Gastroesophageal sphincter (tissue), 4 donors: ENCODE data around the gene SORCS3. TPM values are rescaled to one million over a fixed set of nuclear protein-coding genes. Genes with fewer than 3 reads are reported as not detected.

Experiments used
- ATAC-seq: fragments of 150-250 bp; one replicate; pipeline ENCODE4 v1.9.1; 2016; ENCODE audit warnings: mild to moderate bottlenecking, moderate library complexity
- H3K27ac ChIP-seq, 4 donors: fragments of 200-600 bp; sonication (generic) in 3 of 4; 1 replicate in 3 of 4; 2 replicates in 1 of 4; pipeline ENCODE4 v1.5.1; 2016 to 2019
- H3K27me3 ChIP-seq: fragments of 200-600 bp; sonication (generic); one replicate; pipeline ENCODE4 v1.5.1; 2019
- H3K36me3 ChIP-seq, 2 donors: fragments of 200-600 bp; sonication (generic); one replicate each; pipeline ENCODE4 v1.5.1; 2019; ENCODE audit warnings: control low read depth in 1 of 2
- H3K4me1 ChIP-seq, 3 donors: fragments of 200-600 bp; sonication (generic); 1 replicate in 2 of 3; 2 replicates in 1 of 3; pipeline ENCODE4 v1.5.1; 2016 to 2019; ENCODE audit warnings: control low read depth in 2 of 3
- H3K4me3 ChIP-seq, 2 donors: fragments of 200-600 bp; sonication (generic); one replicate each; pipeline ENCODE4 v1.5.1; 2019; ENCODE audit warnings: mild to moderate bottlenecking in 1 of 2, moderate library complexity in 1 of 2
- H3K9me3 ChIP-seq, 3 donors: fragments of 200-600 bp; sonication (generic); one replicate each; pipeline ENCODE4 v1.5.1; 2017 to 2019; ENCODE audit warnings: control low read depth in 2 of 3
- EP300 ChIP-seq: sonication (generic); formaldehyde crosslinking; IDR thresholded peaks from one replicate; pipeline ENCODE4 v1.6.1; 2017; ENCODE audit warnings: antibody characterized with exemption, mild to moderate bottlenecking
- POLR2A ChIP-seq, 2 donors: fragments of 450-650 bp; IDR thresholded peaks; one replicate each; pipeline ENCODE4 v1.6.1; 2017; ENCODE audit warnings: antibody characterized with exemption in 2 of 2, mild to moderate bottlenecking in 2 of 2, moderate library complexity in 1 of 2
- POLR2AphosphoS5 ChIP-seq: sonication (generic); formaldehyde crosslinking; IDR thresholded peaks from one replicate; pipeline ENCODE4 v1.6.1; 2017; ENCODE audit warnings: antibody characterized with exemption
- WGBS, 2 donors: methylation state at CpG; one replicate each; pipeline ENCODE4 v1.1.5; 2018; ENCODE audit warnings: low coverage in 1 of 2; 5-methylcytosine and 5-hydroxymethylcytosine counted together
- total RNA-seq, 4 donors: library from RNA; depleted of rRNA; stranded (reverse); fragments of >200 nt; gene quantifications; one replicate each; pipeline ENCODE4 v1.1.0, GENCODE V29; 2016
- TF ChIP-seq, protein P1 (sequence below), 4 experiments: fragments of 200-600 bp in 2 of 4; fragments of 450-650 bp in 2 of 4; sonication (generic) in 1 of 4; IDR thresholded peaks; one replicate each; pipeline ENCODE4 v1.5.1; 2017 to 2019; ENCODE audit warnings: antibody characterized with exemption in 4 of 4, mild to moderate bottlenecking in 2 of 4, moderate library complexity in 2 of 4

Gene SORCS3
- total RNA-seq, 4 donors from 2014 or later: 0.31 to 1.3 (median 0.69) TPM; not detected in 1

DNA sequence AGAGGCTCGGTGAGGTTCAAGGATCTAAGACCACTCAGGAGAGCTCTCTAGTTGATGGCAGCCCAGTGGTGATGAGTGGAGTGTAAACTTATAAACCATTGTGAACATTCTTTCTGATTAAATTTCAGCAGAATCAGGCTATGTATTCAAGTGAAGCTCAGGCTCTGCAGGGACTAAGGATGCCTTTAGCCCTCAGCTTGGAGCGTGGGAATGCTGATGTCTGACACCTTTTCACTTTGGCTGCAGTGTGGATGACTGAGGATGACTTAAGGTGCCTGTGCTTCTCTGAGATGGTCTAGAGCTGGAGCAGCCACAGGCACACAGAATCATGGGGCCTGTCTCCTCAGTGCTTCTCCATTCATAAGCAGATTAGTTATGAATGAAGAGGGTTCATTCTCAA lies 150.4 kb downstream of the SORCS3 start:
- 100% methylated on average over 1 of the region's 2 CpGs; no CpG with 5 or more reads in 1 of the 2 donors for WGBS, 2 donors
- Histone ChIP-seq H3K27ac (no peak overlapping the region), H3K9me3 (no peaks in the 10 kb centered on the region), H3K4me3 (no peak overlapping the region), H3K36me3 (no peaks in the 10 kb centered on the region), H3K27me3 (peaks cover 6% of the 10 kb centered on the region), H3K4me1 (no peaks in the 10 kb centered on the region)
- ATAC-seq: no peak
- no peak for TF ChIP-seq EP300
- TF ChIP-seq, protein P1, sequence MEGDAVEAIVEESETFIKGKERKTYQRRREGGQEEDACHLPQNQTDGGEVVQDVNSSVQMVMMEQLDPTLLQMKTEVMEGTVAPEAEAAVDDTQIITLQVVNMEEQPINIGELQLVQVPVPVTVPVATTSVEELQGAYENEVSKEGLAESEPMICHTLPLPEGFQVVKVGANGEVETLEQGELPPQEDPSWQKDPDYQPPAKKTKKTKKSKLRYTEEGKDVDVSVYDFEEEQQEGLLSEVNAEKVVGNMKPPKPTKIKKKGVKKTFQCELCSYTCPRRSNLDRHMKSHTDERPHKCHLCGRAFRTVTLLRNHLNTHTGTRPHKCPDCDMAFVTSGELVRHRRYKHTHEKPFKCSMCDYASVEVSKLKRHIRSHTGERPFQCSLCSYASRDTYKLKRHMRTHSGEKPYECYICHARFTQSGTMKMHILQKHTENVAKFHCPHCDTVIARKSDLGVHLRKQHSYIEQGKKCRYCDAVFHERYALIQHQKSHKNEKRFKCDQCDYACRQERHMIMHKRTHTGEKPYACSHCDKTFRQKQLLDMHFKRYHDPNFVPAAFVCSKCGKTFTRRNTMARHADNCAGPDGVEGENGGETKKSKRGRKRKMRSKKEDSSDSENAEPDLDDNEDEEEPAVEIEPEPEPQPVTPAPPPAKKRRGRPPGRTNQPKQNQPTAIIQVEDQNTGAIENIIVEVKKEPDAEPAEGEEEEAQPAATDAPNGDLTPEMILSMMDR (IDR thresholded peaks at IDR 0.05): no peak
- no peak for TF ChIP-seq POLR2A (IDR thresholded peaks at IDR 0.05)
- no peak for TF ChIP-seq POLR2AphosphoS5

DNA sequence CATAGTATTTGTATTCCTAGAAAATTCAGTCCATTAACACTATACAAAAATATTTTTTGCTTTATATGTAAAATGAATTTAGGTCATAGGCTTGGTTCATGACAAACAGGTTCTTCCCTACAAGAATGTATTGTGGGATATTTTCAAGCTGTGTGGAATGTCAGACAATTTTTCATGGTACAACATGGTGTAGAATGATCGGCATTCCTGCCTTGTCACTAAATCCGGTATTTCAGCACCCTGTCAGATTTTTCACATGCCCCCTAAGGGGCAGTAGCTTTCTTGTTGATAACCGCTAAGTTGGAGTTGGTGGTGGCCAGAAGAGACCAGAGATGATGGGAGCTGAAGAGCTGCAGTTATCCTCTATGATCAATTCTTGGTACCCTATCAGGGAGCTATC lies 154.3 kb downstream of the SORCS3 start:
- Histone ChIP-seq H3K4me3 (no peak overlapping the region), H3K36me3 (no peaks in the 10 kb centered on the region), H3K4me1 (no peaks in the 10 kb centered on the region), H3K27me3 (no peaks in the 10 kb centered on the region), H3K27ac (no peak overlapping the region), H3K9me3 (no peaks in the 10 kb centered on the region)
- WGBS, 2 donors: 91 to 96% methylated on average over 3 of the region's 3 CpGs
- TF ChIP-seq, protein P1 (IDR thresholded peaks at IDR 0.05): no peak
- TF ChIP-seq POLR2A (IDR thresholded peaks at IDR 0.05) (no peak), POLR2AphosphoS5 (no peak), EP300 (no peak)
- no peak for ATAC-seq

DNA sequence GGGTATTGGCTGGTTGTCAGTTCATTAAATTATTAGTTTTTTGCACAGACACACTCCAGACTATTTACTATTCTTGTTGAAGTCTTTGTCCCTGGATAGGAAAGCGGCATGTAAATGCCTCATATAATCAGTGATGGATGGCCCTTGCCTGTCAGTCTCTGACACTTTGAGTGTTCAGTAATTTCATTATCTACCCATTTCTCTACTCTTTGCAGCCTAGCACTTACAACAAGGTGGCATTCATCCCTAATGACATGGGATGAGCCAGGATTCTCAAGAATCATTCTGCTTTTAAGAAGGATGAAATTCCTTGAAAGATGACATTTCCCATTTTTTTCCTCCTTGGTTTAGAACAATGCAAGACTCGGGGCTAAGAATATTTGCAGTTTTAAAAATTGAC lies 155.7 kb downstream of the SORCS3 start:
- TF ChIP-seq EP300: no peak
- TF ChIP-seq POLR2A (IDR thresholded peaks at IDR 0.05): no peak
- TF ChIP-seq, protein P1 (IDR thresholded peaks at IDR 0.05): no peak
- Histone ChIP-seq H3K9me3 (no peaks in the 10 kb centered on the region), H3K27me3 (no peaks in the 10 kb centered on the region), H3K27ac (no peak overlapping the region), H3K36me3 (no peaks in the 10 kb centered on the region), H3K4me1 (no peaks in the 10 kb centered on the region), H3K4me3 (no peak overlapping the region)
- no peak for ATAC-seq
- WGBS, 2 donors: 54% methylated on average over 2 of the region's 2 CpGs

GRCh38 chr10:104802941-104803340 lies 161.9 kb downstream of the SORCS3 start:
- no peaks in the 10 kb centered on the region for H3K9me3 ChIP-seq
- H3K4me3 ChIP-seq: no peak overlapping the region
- TF ChIP-seq, protein P1 (IDR thresholded peaks at IDR 0.05): no peak
- TF ChIP-seq POLR2A (IDR thresholded peaks at IDR 0.05): no peak
- H3K4me1 ChIP-seq: no peaks in the 10 kb centered on the region
- H3K36me3 ChIP-seq: no peaks in the 10 kb centered on the region
- no peak for ATAC-seq
- WGBS, 2 donors: 100% methylated on average over 1 of the region's 1 CpG; no CpG with 5 or more reads in 1 of the 2 donors
- H3K27me3 ChIP-seq: no peaks in the 10 kb centered on the region
- no peak overlapping the region for H3K27ac ChIP-seq

GRCh38 chr10:104804880-104805279 lies 163.8 kb downstream of the SORCS3 start:
- H3K27ac ChIP-seq: no peak overlapping the region

More at GRCh38 chr10:104804880-104805279, 163.8 kb downstream of the SORCS3 start:
- no peaks in the 10 kb centered on the region for H3K36me3 ChIP-seq
- no peak overlapping the region for H3K4me3 ChIP-seq
- H3K9me3 ChIP-seq: peaks cover 0 to 7% (median 0%) of the 10 kb centered on the region in 3 donors
- H3K4me1 ChIP-seq: no peaks in the 10 kb centered on the region
- WGBS, 2 donors: 82 to 92% methylated on average over 1 of the region's 1 CpG
- no peak for ATAC-seq
- TF ChIP-seq, protein P1 (IDR thresholded peaks at IDR 0.05): no peak
- TF ChIP-seq POLR2A (IDR thresholded peaks at IDR 0.05) (no peak), EP300 (no peak), POLR2AphosphoS5 (no peak)
- no peaks in the 10 kb centered on the region for H3K27me3 ChIP-seq
